IPS-15b (cell line): ENCODE results near the gene ECI2.

Source experiments
- H3K27me3 ChIP-seq: one replicate; pipeline ENCODE4 v1.6.1; 2013; ENCODE audit warnings: low read length; ENCODE audit not compliant: control insufficient read depth, insufficient read depth
- H3K36me3 ChIP-seq: one replicate; pipeline ENCODE4 v1.6.1; 2013; ENCODE audit warnings: low read length; ENCODE audit not compliant: control insufficient read depth, insufficient read depth
- H3K4me1 ChIP-seq: one replicate; pipeline ENCODE4 v1.6.1; 2013; ENCODE audit warnings: mild to moderate bottlenecking, low read length; ENCODE audit not compliant: control insufficient read depth, insufficient read depth
- H3K4me3 ChIP-seq: one replicate; pipeline ENCODE4 v1.5.1; 2013; ENCODE audit warnings: low read depth, low read length
- H3K9ac ChIP-seq: one replicate; pipeline ENCODE4 v1.6.1; 2013; ENCODE audit warnings: low read depth, mild to moderate bottlenecking, low read length
- H3K9me3 ChIP-seq: one replicate; pipeline ENCODE4 v1.6.1; 2013; ENCODE audit warnings: mild to moderate bottlenecking, low read length; ENCODE audit not compliant: control insufficient read depth, insufficient read depth

The ECI2 gene

GRCh38 chr6:4167123-4167522, 31.7 kb upstream of the ECI2 start:
- no peaks in the 10 kb centered on the region for H3K27me3 ChIP-seq
- H3K36me3 ChIP-seq = no peaks in the 10 kb centered on the region
- H3K9me3 ChIP-seq = peaks cover 5% of the 10 kb centered on the region
- no peak overlapping the region for H3K9ac ChIP-seq
- no peak overlapping the region for H3K4me3 ChIP-seq
- H3K4me1 ChIP-seq = peaks cover 13% of the 10 kb centered on the region

- H3K27me3 ChIP-seq = no peaks in the 10 kb centered on the region
- H3K36me3 ChIP-seq = no peaks in the 10 kb centered on the region
- H3K4me1 ChIP-seq = peaks cover 10% of the 10 kb centered on the region
Measured at GRCh38 chr6:4164456-4164855, 29.1 kb upstream of the ECI2 start.

GRCh38 chr6:4164117-4164442, 28.7 kb upstream of the ECI2 start:
- Histone ChIP-seq H3K9me3 (peaks cover 5% of the 10 kb centered on the region), H3K4me3 (no peak overlapping the region), H3K27me3 (no peaks in the 10 kb centered on the region), H3K9ac (no peak overlapping the region), H3K36me3 (no peaks in the 10 kb centered on the region), H3K4me1 (peaks cover 6% of the 10 kb centered on the region)

More at GRCh38 chr6:4164456-4164855, 29.1 kb upstream of the ECI2 start:
- Histone ChIP-seq H3K9ac (no peak overlapping the region), H3K9me3 (peaks cover 5% of the 10 kb centered on the region), H3K4me3 (no peak overlapping the region)

GRCh38 chr6:4163408-4164116, 28.2 kb upstream of the ECI2 start:
- H3K4me1 ChIP-seq = peaks cover 2% of the 10 kb centered on the region
- H3K9me3 ChIP-seq = peaks cover 5% of the 10 kb centered on the region
- H3K36me3 ChIP-seq = no peaks in the 10 kb centered on the region
- no peaks in the 10 kb centered on the region for H3K27me3 ChIP-seq
- H3K4me3 ChIP-seq = no peak overlapping the region
- no peak overlapping the region for H3K9ac ChIP-seq

- H3K9ac ChIP-seq = no peak overlapping the region
- H3K9me3 ChIP-seq = no peaks in the 10 kb centered on the region
- no peak overlapping the region for H3K4me3 ChIP-seq
- H3K27me3 ChIP-seq = no peaks in the 10 kb centered on the region
- H3K4me1 ChIP-seq = no peaks in the 10 kb centered on the region
- no peaks in the 10 kb centered on the region for H3K36me3 ChIP-seq
Measured at GRCh38 chr6:4162370-4162769, 27.0 kb upstream of the ECI2 start.

- H3K4me1 ChIP-seq = no peaks in the 10 kb centered on the region
- H3K4me3 ChIP-seq = no peak overlapping the region
- H3K27me3 ChIP-seq = no peaks in the 10 kb centered on the region
- no peak overlapping the region for H3K9ac ChIP-seq
- H3K9me3 ChIP-seq = no peaks in the 10 kb centered on the region
- H3K36me3 ChIP-seq = no peaks in the 10 kb centered on the region
Measured at GRCh38 chr6:4159491-4159890, 24.1 kb upstream of the ECI2 start.

GRCh38 chr6:4157506-4157905, 22.1 kb upstream of the ECI2 start:
- H3K36me3 ChIP-seq = no peaks in the 10 kb centered on the region
- H3K4me3 ChIP-seq = no peak overlapping the region
- no peak overlapping the region for H3K9ac ChIP-seq
- H3K27me3 ChIP-seq = no peaks in the 10 kb centered on the region
- H3K4me1 ChIP-seq = no peaks in the 10 kb centered on the region
- H3K9me3 ChIP-seq = no peaks in the 10 kb centered on the region

GRCh38 chr6:4155848-4156466, 20.6 kb upstream of the ECI2 start:
- Histone ChIP-seq H3K4me3 (no peak overlapping the region), H3K27me3 (no peaks in the 10 kb centered on the region), H3K4me1 (peaks cover 2% of the 10 kb centered on the region), H3K9me3 (no peaks in the 10 kb centered on the region), H3K36me3 (no peaks in the 10 kb centered on the region), H3K9ac (no peak overlapping the region)

GRCh38 chr6:4153514-4153985, 18.2 kb upstream of the ECI2 start:
- H3K36me3 ChIP-seq = no peaks in the 10 kb centered on the region
- no peak overlapping the region for H3K9ac ChIP-seq
- no peaks in the 10 kb centered on the region for H3K9me3 ChIP-seq
- H3K4me1 ChIP-seq = peaks cover 2% of the 10 kb centered on the region
- no peak overlapping the region for H3K4me3 ChIP-seq
- H3K27me3 ChIP-seq = no peaks in the 10 kb centered on the region

- Histone ChIP-seq H3K4me1 (no peaks in the 10 kb centered on the region), H3K36me3 (no peaks in the 10 kb centered on the region), H3K27me3 (no peaks in the 10 kb centered on the region), H3K4me3 (no peak overlapping the region), H3K9me3 (no peaks in the 10 kb centered on the region), H3K9ac (no peak overlapping the region)
Measured at GRCh38 chr6:4145083-4145482, 9.7 kb upstream of the ECI2 start.

- no peak overlapping the region for H3K9ac ChIP-seq
Measured at GRCh38 chr6:4139272-4139671, 3.9 kb upstream of the ECI2 start.

GRCh38 chr6:4138186-4138585, 2.8 kb upstream of the ECI2 start:
- H3K27me3 ChIP-seq = no peaks in the 10 kb centered on the region
- no peaks in the 10 kb centered on the region for H3K36me3 ChIP-seq
- H3K9ac ChIP-seq = no peak overlapping the region
- no peak overlapping the region for H3K4me3 ChIP-seq
- H3K9me3 ChIP-seq = no peaks in the 10 kb centered on the region
- H3K4me1 ChIP-seq = peaks cover 6% of the 10 kb centered on the region

More at GRCh38 chr6:4139272-4139671, 3.9 kb upstream of the ECI2 start:
- peaks cover 6% of the 10 kb centered on the region for H3K4me1 ChIP-seq
- H3K4me3 ChIP-seq = no peak overlapping the region
- no peaks in the 10 kb centered on the region for H3K9me3 ChIP-seq
- H3K36me3 ChIP-seq = no peaks in the 10 kb centered on the region
- H3K27me3 ChIP-seq = no peaks in the 10 kb centered on the region
